Activated CD8-positive, alpha-beta T cell treated with anti-CD3 and anti-CD28 coated beads for 36 hours (primary cell): ENCODE measurements around the gene TMED6. TPM values are rescaled to one million over a fixed set of nuclear protein-coding genes. Genes with fewer than 3 reads are reported as not detected.
A peak's percentile ranks its signal among the peaks of the same experiment; 100 is the strongest.

ENCODE experiments used
- ATAC-seq: fragments of 200-7000 bp; cut with Tn5 transposase; one replicate; pipeline ENCODE4 v1.10.0; 2021; ENCODE audit warnings: mild to moderate bottlenecking, moderate library complexity
- CTCF ChIA-PET: fragments of 350-600 bp; sonication (Branson Sonifier 250); formaldehyde crosslinking; loops from one replicate; lab custom pipeline; 2021; ENCODE audit warnings: antibody characterized with exemption; lab: Charles Lee
- POLR2A ChIA-PET: fragments of 350-600 bp; sonication (Branson Sonifier 250); formaldehyde crosslinking; loops from one replicate; lab custom pipeline; 2021; ENCODE audit warnings: antibody characterized with exemption; lab: Charles Lee
- DNase-seq: peaks from one replicate; pipeline ENCODE4 v3.0.0-alpha.2; 2020
- H3K27ac Mint-ChIP-seq: one replicate; pipeline ENCODE4 v1.8.0; 2021; ENCODE audit warnings: mild to moderate bottlenecking, mixed read lengths
- H3K27me3 Mint-ChIP-seq: one replicate; pipeline ENCODE4 v1.8.0; 2021; ENCODE audit warnings: mixed read lengths
- H3K36me3 Mint-ChIP-seq: one replicate; pipeline ENCODE4 v1.8.0; 2021; ENCODE audit warnings: low read depth, mixed read lengths
- H3K4me1 Mint-ChIP-seq: one replicate; pipeline ENCODE4 v1.8.0; 2021; ENCODE audit warnings: low read depth, mixed read lengths
- H3K4me3 Mint-ChIP-seq: one replicate; pipeline ENCODE4 v1.8.0; 2021; ENCODE audit warnings: mild to moderate bottlenecking, moderate library complexity, mixed read lengths
- H3K9me3 Mint-ChIP-seq: one replicate; pipeline ENCODE4 v1.8.0; 2021; ENCODE audit warnings: mixed read lengths
- intact Hi-C: fragments of 100-400 bp; cut with micrococcal nuclease; formaldehyde crosslinking; loops from one replicate; pipeline ENCODE4 v1.10.0; 2022
- total RNA-seq, 2 experiments: library from RNA; stranded (reverse); gene quantifications; one replicate each; pipeline ENCODE4 v1.2.3, GENCODE V29; 2021
- TF ChIP-seq, protein P1 (sequence below): fragments of 200-600 bp; IDR thresholded peaks from one replicate; pipeline ENCODE4 v1.8.0; 2022; ENCODE audit warnings: antibody characterized with exemption, mild to moderate bottlenecking

TMED6 gene
- total RNA-seq, 2 experiments from 2014 or later, result 1.2 to 2.2 TPM

DNA sequence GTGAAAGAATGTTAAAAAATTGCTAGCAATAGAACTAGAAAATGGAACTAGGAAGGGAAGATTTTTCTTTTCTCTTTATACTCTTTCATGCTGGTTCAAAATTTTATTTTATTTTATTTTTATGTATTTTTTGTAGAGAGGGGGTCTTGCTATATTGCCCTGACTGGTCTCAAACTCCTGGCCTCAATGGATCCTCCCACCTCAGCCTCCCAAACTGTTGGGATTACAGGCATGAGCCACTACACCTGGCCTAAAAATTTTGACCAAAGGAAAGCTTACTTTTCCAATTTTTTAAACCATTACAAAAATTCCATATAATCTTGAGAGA lies 44.2 kb upstream of the TMED6 start:
- H3K4me3 Mint-ChIP-seq, result no peak overlapping the region
- H3K27ac Mint-ChIP-seq, result peak overlapping the region; percentile 76
- TF ChIP-seq, protein P1, sequence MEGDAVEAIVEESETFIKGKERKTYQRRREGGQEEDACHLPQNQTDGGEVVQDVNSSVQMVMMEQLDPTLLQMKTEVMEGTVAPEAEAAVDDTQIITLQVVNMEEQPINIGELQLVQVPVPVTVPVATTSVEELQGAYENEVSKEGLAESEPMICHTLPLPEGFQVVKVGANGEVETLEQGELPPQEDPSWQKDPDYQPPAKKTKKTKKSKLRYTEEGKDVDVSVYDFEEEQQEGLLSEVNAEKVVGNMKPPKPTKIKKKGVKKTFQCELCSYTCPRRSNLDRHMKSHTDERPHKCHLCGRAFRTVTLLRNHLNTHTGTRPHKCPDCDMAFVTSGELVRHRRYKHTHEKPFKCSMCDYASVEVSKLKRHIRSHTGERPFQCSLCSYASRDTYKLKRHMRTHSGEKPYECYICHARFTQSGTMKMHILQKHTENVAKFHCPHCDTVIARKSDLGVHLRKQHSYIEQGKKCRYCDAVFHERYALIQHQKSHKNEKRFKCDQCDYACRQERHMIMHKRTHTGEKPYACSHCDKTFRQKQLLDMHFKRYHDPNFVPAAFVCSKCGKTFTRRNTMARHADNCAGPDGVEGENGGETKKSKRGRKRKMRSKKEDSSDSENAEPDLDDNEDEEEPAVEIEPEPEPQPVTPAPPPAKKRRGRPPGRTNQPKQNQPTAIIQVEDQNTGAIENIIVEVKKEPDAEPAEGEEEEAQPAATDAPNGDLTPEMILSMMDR, result peak; percentile 96
- H3K4me1 Mint-ChIP-seq, result peaks cover 24% of the 10 kb centered on the region
- ATAC-seq (no peak), DNase-seq (no peak)
- intact Hi-C loops, result loop anchor here (2.0 kb wide), 1 partner anchor 169 kb away; the partner anchor contains the start of gene NFAT5
- ChIA-PET CTCF (interaction anchor here (0.7 to 3.7 kb wide), 69 partner anchors 9 to 535 kb away, joined by 3 to 50 read pairs (median 5); partner anchors contain the start of genes CYB5B, NOB1 and TERF2), POLR2A (interaction anchor here (1.0 to 2.9 kb wide), 6 partner anchors 9 to 313 kb away, joined by 3 to 17 read pairs (median 3); no protein-coding TSS in a partner anchor)
- H3K9me3 Mint-ChIP-seq, result no peaks in the 10 kb centered on the region
- peaks cover 3% of the 10 kb centered on the region for H3K27me3 Mint-ChIP-seq
- no peaks in the 10 kb centered on the region for H3K36me3 Mint-ChIP-seq

DNA sequence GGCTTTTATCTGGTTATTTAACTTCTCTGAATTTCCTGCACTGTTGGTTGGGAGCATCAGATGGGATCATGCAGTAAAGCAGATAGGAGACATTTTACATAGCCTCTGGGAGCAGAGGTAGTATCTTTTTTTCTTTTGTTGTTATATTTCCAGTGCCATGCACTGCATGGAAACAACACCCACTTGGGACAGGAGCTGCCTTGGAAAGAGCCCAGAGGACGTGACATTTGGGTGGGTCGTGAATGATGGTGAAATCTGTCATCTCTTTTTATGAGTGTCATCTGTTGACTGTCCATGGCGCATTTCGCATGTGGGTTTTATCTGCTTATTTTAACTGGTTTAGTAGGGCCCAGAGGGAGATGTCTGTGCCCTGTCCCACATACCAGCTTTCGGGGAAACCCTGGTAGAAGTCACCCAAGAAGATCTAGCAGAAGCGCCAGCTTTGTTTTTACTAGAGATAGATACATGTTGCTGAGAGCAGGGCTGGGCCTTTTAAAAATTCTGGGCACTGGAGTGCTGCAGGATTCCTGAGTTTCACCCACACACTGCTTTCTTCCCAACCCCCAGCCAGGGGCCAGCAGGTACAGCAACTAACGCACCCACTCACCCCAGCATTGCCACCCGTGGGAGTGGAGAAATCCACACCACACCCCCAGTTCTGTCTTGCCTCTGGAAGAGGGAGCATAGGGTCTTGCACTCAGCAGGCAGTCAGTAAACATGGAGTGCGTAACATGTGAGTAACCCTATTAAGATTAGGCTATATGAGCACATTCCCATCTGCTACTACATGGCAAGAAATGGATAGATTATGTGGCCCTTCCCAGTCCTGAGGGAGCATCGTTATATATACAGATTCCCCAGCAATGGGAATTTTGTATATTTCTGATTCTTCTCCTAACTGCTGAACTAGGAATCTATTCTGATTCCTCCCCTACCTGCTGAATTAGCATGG lies 42.6 kb upstream of the TMED6 start:
- H3K27ac Mint-ChIP-seq, result no peak overlapping the region
- ChIA-PET POLR2A (interaction anchor here (1.3 to 1.8 kb wide), 3 partner anchors 10 to 45 kb away, joined by 3 to 5 read pairs (median 5); no protein-coding TSS in a partner anchor), CTCF (interaction anchor here (1.3 to 3.6 kb wide), 5 partner anchors 10 to 173 kb away, joined by 3 to 50 read pairs (median 13); partner anchors contain the start of gene COG8)
- TF ChIP-seq, protein P1, result no peak
- ATAC-seq, result no peak
- no peak overlapping the region for H3K4me3 Mint-ChIP-seq
- intact Hi-C loops, result no loop called here
- no peaks in the 10 kb centered on the region for H3K36me3 Mint-ChIP-seq
- H3K4me1 Mint-ChIP-seq, result peaks cover 19% of the 10 kb centered on the region
- H3K27me3 Mint-ChIP-seq, result peaks cover 3% of the 10 kb centered on the region
- no peaks in the 10 kb centered on the region for H3K9me3 Mint-ChIP-seq
- no peak for DNase-seq

DNA sequence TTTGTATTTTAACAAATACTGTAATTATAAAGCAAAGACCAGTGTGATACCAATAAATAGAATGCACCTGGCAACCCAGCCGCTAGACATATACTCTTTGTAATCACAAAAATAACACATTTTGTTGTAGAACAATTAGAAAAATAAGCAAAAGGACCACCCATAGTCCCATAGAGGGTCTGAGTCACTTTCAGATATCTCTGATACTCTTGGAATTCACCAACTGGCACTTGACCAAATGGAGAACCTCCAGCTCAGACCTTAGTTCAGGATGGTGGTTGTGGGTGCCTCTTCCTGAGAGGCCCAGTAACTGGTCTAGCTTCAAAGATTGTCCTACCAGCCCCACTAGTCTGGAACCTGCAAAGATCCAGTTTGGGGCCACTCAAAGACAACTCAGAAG lies 35.0 kb upstream of the TMED6 start:
- POLR2A ChIA-PET, result interaction anchor here (0.6 to 1.8 kb wide), 8 partner anchors 24 to 375 kb away, joined by 3 to 8 read pairs (median 4); partner anchors contain the start of genes NOB1, PDF and WWP2
- intact Hi-C loops, result no loop called here
- no peaks in the 10 kb centered on the region for H3K27me3 Mint-ChIP-seq
- H3K4me3 Mint-ChIP-seq, result peak overlapping the region; percentile 86
- ATAC-seq (no peak), DNase-seq (no peak)
- CTCF ChIA-PET, result interaction anchor here (3.3 kb wide), 1 partner anchor 10 kb away, joined by 39 read pairs; no protein-coding TSS in a partner anchor
- peaks cover 28% of the 10 kb centered on the region for H3K36me3 Mint-ChIP-seq
- H3K27ac Mint-ChIP-seq, result peak overlapping the region; percentile 42
- TF ChIP-seq, protein P1, result no peak
- H3K9me3 Mint-ChIP-seq, result no peaks in the 10 kb centered on the region
- H3K4me1 Mint-ChIP-seq, result peaks cover 25% of the 10 kb centered on the region

DNA sequence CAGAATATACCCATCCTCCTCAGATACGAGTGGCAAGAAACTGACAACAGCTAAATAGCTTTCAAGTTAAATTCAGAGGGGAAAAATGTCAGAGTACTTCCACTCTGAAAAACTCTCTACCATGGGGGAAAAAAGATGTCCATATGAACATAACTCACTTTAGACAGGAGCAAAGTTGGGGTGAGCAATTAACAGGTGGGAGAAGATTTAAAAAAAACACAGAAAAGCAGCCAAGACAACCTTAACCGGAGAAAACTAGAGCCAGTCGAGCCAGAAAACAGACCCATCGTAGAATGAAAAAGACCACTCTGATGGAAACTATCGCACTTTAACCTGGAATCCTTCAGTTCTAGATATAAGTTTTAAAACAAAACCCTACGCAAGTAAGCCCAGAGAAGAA lies 33.4 kb upstream of the TMED6 start:
- H3K9me3 Mint-ChIP-seq, result no peaks in the 10 kb centered on the region
- POLR2A ChIA-PET, result interaction anchor here (0.8 to 1.8 kb wide), 10 partner anchors 14 to 369 kb away, joined by 3 to 7 read pairs (median 4); partner anchors contain the start of gene NOB1
- CTCF ChIA-PET, result interaction anchor here (1.7 to 2.0 kb wide), 2 partner anchors 11 to 46 kb away, joined by 10 read pairs; partner anchors contain the start of genes COG8 and NIP7

More for the DNA sequence above, 33.4 kb upstream of the TMED6 start:
- Mint-ChIP-seq H3K36me3 (peaks cover 38% of the 10 kb centered on the region), H3K27me3 (no peaks in the 10 kb centered on the region), H3K4me3 (peak overlapping the region; percentile 86), H3K4me1 (peaks cover 29% of the 10 kb centered on the region), H3K27ac (peak overlapping the region; percentile 91)
- intact Hi-C loops, result no loop called here
- TF ChIP-seq, protein P1, result no peak
- no peak for ATAC-seq
- DNase-seq, result no peak
